Coronary artery (tissue), 2 donors: ENCODE measurements around the gene IDUA.

Experiments
- DNase-seq: peaks from one replicate; pipeline ENCODE4 v3.0.0-alpha.2; 2017; ENCODE audit warnings: low spot score
- H3K27ac ChIP-seq, 2 donors: fragments of 200-600 bp; sonication (generic); one replicate each; pipeline ENCODE4 v1.5.1; 2016 to 2019
- H3K4me3 ChIP-seq: fragments of 200-600 bp; sonication (generic); 2 replicates; pipeline ENCODE4 v1.5.1; 2016; ENCODE audit warnings: mild to moderate bottlenecking, moderate library complexity
- TF ChIP-seq, protein P1 (sequence below): fragments of 200-600 bp; sonication (generic); IDR thresholded peaks from one replicate; pipeline ENCODE4 v1.5.1; 2019; ENCODE audit warnings: antibody characterized with exemption

Gene IDUA

DNA sequence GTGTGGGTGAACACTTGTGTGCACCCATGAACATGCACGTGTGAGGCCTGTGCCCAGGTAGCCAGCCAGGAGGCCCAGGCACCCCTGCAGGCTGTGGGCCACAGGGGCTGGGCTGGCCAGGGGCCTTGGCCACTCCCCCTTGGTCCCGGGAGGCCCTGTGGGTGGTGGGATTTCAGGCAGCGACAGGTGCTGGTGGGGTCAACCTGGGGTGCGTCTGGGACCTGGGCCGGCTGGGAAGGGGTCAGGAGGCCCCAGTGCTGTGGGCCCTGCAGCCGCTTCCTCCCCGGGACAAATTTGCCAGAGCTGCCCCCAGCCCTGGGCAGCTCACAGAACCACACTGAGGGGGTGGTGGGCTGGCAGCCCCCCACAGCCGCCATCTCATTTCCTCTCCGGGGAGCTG, 32.5 kb downstream of the IDUA start:
- H3K27ac ChIP-seq: no peak overlapping the region
- no peak for DNase-seq
- TF ChIP-seq, protein P1, sequence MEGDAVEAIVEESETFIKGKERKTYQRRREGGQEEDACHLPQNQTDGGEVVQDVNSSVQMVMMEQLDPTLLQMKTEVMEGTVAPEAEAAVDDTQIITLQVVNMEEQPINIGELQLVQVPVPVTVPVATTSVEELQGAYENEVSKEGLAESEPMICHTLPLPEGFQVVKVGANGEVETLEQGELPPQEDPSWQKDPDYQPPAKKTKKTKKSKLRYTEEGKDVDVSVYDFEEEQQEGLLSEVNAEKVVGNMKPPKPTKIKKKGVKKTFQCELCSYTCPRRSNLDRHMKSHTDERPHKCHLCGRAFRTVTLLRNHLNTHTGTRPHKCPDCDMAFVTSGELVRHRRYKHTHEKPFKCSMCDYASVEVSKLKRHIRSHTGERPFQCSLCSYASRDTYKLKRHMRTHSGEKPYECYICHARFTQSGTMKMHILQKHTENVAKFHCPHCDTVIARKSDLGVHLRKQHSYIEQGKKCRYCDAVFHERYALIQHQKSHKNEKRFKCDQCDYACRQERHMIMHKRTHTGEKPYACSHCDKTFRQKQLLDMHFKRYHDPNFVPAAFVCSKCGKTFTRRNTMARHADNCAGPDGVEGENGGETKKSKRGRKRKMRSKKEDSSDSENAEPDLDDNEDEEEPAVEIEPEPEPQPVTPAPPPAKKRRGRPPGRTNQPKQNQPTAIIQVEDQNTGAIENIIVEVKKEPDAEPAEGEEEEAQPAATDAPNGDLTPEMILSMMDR: no peak
- no peak overlapping the region for H3K4me3 ChIP-seq

DNA sequence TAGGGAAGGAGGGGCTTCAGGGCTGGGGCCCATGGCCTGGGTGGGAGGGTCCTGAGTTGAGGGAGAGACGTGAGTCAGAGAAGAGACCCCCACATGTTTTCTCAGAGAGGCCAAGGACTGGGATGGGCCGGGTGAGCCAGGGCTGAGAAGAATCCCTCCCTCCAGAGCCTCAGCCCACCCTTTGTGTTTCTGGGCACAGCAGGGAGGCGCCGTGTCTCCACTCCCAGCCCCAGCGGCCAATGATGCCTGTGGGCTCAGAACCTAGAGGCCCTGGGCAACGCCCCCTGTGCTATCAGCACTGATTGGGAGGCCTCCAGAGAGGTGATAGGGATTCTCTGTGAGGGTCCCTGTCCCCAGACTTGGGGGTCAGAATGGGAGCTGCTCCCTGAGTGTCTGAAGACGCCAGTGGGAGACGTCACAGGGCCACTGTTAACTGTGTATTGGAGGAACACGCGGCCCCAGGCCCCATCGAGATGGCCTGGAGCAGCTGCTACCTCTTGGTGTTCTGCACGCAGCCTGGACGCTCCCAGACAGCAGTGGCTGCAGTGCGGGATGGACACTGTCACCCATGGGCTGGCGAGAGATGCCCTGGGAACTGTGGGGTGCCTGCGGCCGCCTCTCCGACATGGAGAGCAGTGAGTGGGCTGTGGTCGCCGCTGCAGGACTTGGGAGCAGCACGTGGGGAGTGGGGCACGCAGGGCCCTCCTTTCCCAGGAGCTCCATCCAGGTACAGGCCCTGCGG, 33.1 kb downstream of the IDUA start:
- H3K27ac ChIP-seq: no peak overlapping the region
- no peak for DNase-seq
- H3K4me3 ChIP-seq: no peak overlapping the region
- TF ChIP-seq, protein P1: no peak

GRCh38 chr4:1021386-1022050, 34.7 kb downstream of the IDUA start:
- no peak for DNase-seq
- H3K27ac ChIP-seq: no peak overlapping the region
- TF ChIP-seq, protein P1: no peak
- no peak overlapping the region for H3K4me3 ChIP-seq

DNA sequence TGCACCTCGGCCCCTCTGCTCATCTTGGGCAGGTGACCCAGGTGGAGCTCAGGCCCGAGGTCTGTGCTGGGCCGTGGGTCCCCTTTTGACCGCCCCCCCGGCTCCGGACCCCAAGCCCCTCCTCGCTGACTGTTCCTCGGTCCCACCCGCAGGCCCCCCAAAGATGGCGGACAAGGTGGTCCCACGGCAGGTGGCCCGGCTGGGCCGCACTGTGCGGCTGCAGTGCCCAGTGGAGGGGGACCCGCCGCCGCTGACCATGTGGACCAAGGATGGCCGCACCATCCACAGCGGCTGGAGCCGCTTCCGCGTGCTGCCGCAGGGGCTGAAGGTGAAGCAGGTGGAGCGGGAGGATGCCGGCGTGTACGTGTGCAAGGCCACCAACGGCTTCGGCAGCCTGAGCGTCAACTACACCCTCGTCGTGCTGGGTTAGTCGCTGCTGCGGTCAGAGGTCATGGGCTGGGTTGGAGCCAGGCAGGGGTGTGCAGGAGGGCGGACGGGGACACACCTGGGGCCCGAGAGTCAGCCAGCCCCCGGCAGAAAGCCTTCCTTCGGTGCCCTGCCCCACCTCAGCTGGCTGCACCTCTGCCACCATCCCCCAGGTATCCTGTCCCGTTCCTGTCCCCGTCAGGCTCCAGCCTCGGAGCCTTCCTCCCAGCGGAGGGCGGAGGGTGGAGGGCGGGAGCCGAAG, 35.4 kb downstream of the IDUA start:
- TF ChIP-seq, protein P1: no peak
- no peak for DNase-seq
- Histone ChIP-seq H3K4me3 (no peak overlapping the region), H3K27ac (no peak overlapping the region)

GRCh38 chr4:1022739-1023066, 35.9 kb downstream of the IDUA start:
- TF ChIP-seq, protein P1: no peak
- DNase-seq: no peak
- H3K27ac ChIP-seq: no peak overlapping the region
- no peak overlapping the region for H3K4me3 ChIP-seq

DNA sequence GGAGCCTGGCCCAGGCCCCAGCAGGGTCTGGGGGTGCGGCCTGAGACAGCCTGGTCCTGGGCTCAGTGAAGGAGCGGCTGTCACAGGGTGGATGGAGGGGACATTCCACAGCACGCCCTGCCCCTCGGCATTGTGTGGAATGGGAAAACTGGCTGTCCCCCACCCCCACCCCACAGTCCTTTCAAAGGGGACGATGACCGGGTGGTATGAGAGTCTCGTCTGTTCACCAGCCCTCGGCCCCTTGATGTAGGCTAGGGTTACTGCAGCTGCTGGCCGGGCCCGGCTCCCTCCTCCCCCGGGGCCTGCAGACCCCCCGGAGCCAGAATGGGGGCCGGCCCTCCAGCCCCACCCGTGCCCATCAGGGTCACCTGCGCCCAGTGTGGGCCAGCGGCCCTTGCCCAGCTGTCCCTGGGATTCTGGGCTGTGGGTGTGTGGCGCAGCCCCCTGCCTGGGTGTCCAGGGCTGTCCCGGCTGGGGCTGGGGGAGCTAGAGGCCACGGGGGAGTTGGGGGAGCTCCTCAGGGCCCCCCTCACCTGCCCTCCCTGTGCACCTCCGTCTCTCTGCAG, 36.3 kb downstream of the IDUA start:
- no peak for DNase-seq
- H3K4me3 ChIP-seq: no peak overlapping the region
- TF ChIP-seq, protein P1: no peak
- H3K27ac ChIP-seq: no peak overlapping the region
